Stimulated activated CD4-positive, alpha-beta T cell treated with anti-CD3 and anti-CD28 coated beads, TNF-alpha, amount 100 ng/mL, for 48 hours (primary cell): ENCODE data around the gene TPD52L2.
A peak's percentile ranks its signal among the peaks of the same experiment; 100 is the strongest.
"Not testable (repeated sequence)": the region's sequence is repeated elsewhere in the genome, so short reads cannot be mapped to it uniquely, and the experiment has no call there.

Experiments
- DNase-seq, 3 donors: peaks; one replicate each; pipeline ENCODE4 v3.0.0-alpha.2; 2020; ENCODE audit warnings: low read depth in 3 of 3

The TPD52L2 gene

DNA sequence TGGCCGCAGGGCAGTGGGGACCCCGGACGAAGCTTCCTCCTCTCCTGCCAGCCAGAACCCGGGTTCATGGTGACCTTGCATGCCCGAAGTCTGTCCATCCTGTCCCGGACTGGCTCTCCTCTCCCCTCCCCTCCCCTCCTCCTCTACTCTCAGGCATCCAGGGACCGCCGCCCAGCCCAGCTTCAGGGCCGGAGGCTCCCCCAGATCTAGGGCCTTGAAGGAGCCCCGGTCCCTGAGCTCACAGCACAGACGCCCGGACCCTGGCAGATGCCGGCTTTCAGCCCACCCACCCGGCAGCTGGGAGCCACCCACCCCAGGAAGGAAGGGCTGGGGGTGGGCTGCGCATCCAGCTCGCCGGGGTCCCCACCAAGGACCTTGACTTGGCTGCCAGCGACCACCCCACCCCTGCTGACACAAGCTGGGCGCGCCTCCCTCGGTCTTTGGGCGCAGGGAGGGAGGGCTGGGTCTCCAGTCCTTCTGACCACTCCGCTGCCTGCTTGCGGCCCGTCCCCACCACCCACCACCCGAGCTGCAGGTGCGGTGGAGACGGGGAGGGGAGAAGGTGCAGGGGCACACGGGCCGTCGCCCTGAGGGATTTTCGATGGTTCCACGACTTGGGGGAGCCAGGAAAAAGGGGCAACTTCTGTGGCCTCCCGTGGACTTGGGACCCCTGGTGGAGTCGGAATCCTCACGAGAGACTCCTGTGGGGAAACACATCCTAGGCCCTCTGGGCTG is 9.5 kb upstream of the TPD52L2 start:
- DNase-seq: no peak

DNA sequence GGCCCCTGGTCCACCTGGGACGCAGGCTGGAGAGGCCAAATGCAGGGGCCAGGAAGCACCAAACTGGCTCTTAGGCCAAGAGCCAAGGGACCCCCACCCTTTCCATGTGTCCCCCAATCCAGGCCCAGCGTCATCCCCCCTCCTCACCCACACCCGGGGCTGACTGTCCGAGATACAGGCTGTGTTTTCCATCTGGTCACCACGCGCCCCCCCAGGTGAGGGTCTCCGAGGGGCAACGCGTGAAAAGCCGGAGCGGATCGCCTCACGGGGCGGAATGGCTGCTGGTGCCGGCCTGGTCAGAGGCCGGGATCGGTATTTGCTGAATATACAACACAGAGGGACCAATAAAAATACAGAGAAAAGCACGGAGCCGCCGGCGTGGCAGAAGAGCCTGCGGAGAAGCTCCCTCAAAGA is 9.0 kb upstream of the TPD52L2 start:
- no peak for DNase-seq

- DNase-seq: no peak
Observed at GRCh38 chr20:63857764-63858392, 7.2 kb upstream of the TPD52L2 start.

GRCh38 chr20:63858393-63859165 is 6.5 kb upstream of the TPD52L2 start:
- no peak for DNase-seq

GRCh38 chr20:63859166-63859699 is 5.8 kb upstream of the TPD52L2 start:
- DNase-seq: no peak

DNA sequence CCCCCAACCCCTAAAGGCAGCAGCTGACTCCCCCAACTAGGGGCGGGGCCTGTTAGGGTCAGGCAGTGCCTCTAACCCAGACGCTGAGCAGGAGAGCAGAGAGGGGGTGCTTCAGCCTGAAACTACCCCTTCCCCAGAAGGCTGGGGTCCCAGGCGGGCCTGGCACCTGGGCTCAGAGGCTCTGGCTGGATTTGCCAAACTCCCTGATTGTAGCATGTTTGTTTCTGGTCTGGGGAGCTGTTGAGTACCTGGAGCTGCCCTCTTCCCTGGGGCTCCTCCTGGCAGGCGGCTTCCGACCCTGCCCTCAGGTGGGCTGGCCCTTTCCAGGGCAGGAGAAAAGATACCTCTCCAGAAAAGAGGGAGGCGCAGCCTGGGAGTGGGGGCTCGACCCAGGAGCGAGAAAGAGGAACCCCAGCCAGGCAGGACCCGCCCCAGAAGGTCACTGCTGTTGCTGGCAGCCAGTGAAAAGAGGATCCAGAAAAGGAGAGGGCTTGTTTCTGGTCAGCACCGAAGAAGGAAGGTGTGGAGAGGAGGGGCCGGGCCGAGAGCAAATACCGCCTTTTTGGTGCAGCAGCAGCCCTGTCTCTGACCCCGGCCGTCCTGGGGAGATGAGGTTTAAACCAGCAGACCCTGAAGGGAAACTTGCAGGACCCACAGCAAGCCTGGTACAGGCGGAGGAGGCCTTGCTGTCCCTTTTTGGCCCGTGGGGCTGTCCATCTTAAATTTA is 4.6 kb upstream of the TPD52L2 start:
- no peak for DNase-seq

DNA sequence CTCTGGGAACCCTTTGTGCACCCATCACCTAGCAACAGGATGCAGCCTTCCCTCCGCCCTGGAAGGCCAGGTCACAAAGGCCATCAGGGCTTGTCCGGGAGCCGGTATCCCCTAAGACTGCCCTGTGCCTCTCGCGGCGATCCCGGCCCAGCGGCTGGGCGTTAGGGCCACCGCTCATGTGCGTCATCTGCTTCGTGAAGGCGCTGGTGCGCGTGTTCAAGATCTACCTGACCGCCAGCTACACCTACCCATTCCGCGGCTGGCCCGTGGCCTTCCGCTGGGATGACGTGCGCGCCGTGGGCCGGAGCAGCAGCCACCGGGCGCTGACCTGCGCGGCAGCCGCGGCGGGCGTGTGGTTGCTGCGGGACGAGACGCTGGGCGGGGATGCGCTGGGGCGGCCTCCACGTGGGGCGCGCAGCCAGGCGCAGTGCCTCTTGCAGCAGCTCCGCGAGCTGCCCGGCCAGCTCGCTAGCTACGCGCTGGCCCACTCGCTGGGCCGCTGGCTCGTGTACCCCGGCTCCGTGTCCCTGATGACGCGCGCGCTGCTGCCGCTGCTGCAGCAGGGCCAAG is 3.6 kb upstream of the TPD52L2 start, which contains the start of gene ABHD16B:
Gene ABHD16B, plus strand, starts transcription at position 134 of the 570 bp plus-strand sequence. Its CDS starts 43 bp downstream, at position 177.
- DNase-seq: no peak

DNA sequence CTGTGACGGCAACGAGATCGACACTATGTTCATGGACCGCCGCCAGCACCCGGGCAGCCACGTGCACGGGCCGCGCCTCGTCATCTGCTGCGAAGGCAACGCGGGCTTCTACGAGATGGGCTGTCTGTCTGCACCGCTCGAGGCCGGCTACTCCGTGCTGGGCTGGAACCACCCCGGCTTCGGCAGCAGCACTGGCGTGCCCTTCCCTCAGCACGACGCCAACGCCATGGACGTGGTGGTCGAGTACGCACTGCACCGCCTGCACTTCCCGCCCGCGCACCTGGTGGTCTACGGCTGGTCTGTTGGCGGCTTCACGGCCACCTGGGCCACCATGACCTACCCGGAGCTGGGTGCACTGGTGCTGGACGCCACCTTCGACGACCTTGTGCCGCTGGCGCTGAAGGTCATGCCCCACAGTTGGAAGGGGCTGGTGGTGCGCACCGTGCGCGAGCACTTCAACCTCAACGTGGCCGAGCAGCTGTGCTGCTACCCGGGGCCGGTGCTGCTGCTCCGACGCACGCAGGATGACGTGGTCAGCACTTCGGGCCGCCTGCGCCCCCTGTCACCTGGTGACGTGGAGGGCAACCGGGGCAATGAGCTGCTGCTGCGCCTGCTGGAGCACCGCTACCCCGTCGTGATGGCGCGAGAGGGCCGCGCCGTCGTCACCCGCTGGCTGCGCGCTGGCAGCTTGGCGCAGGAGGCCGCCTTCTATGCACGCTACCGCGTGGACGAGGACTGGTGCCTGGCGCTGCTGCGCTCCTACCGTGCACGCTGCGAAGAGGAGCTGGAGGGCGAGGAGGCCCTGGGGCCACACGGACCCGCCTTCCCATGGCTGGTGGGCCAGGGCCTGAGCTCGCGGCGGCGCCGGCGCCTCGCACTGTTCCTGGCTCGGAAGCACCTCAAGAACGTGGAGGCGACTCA is 2.8 kb upstream of the TPD52L2 start:
- DNase-seq: no peak

DNA sequence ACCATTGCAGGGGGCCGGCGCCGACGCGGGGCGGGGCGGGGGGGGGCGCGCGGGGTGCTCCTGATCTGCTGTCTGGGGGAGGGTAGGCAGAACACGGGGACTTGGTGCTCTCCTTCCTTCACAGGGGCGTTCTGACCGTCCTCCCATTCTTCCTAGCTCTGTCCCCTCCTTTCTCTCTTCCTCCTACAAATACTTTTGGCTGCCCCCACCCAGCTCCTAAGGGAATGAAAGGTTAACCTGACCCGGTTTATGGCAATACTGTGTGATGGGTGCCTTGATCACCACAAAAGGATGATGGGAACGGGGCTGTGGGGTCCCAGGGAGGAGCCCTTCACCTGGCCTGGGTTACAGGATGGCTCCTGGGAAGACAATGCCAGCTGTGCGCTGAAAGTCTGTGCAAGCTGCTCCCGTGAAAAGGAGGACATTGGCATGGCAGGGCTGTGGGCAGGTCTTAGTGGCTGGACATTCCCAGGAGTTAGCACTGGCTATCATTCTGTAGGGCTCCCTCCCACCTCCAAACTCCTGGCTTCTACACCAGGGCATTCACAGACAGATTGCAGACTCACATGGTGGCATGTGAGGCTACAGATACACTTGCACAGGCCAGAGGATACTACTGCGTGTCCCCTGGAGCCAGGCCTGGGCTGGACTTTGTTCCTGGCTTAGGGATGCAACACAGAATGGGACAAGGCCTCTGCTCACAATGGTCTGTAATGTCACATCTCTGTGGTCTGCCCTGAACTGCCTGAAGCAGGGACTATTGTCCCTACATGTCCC is 1.9 kb upstream of the TPD52L2 start:
- no peak for DNase-seq

DNA sequence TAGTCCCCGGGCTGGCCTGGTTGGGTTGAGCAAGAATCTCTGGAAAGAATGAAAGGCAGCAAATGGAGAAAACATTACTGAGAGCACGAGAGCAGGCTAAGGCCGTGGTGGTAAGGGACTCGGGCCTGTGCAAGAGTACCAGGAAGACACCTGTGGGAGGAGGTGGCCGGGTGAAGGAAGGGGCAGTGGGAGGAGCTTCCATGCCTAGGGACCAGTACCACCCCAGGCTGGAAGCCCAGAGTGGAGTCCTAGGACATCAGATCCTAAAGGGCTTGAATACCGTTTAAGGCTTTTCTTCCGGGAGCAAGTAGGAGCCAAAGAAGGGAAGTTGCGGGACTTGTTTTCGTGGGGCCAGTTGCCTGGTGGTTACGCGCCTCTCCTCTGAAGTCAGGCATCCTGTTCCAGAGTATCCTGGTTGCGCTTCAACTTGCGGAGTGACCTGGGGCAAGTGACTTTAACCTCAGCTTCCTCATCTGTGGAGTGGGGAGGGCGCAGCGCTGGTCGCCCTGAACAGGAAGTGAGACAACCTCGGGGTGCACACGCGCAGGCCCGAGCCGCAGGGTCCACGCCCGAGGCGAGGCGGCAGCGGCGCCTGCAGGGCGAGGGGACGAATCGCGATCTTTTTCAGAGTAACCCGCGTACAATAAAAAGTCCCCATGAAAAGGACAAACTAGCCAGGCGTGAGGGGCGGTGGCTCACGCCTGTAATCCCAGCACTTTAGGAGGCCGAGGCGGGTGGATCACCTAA is 1.1 kb upstream of the TPD52L2 start:
- peak; percentile 55 to 66 (median 61) for DNase-seq

DNA sequence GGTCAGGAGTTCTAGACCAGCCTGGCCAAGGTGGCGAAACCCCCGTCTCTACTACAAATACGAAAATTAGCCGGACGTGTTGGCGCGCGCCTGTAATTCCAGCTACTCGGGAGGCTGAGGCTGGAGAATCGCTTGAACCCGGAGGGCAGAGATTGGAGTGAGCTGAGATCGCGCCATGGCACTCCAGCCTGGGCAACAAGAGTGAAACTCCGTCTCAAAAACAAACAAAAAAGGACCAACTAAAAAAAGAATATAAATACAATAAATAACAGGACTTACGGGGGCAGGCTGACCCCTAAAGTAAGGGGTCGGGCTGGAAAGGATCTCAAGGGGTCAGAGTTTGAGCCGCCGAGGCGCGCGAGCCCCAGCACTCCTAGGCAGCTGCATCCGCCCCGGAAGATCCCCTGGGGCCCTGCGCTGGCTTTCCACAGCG is 509 bp upstream of the TPD52L2 start:
- no peak for DNase-seq

GRCh38 chr20:63867042-63867441 is 2.0 kb downstream of the TPD52L2 start:
- DNase-seq: not testable (repeated sequence)

- no peak for DNase-seq
Observed at GRCh38 chr20:63868264-63868663, 3.2 kb downstream of the TPD52L2 start.

- DNase-seq: peak in 1 of 3 donors; percentile 51
Observed at GRCh38 chr20:63873477-63873971, 8.5 kb downstream of the TPD52L2 start.

DNA sequence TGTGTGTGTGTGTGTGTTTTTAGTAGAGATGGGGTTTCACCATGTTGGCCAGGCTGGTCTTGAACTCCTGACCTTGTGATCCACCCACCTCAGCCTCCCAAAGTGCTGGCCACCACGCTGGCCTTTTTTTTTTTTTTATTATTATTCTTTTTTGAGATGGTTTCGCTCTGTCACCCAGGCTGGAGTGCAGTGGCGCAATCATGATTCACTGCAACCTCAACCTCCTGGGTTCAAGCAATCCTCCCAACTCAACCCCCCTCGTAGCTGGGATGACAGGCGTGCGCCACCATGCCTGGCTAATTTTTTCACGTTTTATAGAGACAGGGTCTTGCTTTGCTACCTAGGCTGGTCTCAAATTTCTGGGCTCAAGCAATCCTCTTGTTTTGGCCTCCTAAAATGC is 9.2 kb downstream of the TPD52L2 start:
- DNase-seq: not testable (repeated sequence)

GRCh38 chr20:63876489-63877036 is 11.5 kb downstream of the TPD52L2 start:
- DNase-seq: no peak

DNA sequence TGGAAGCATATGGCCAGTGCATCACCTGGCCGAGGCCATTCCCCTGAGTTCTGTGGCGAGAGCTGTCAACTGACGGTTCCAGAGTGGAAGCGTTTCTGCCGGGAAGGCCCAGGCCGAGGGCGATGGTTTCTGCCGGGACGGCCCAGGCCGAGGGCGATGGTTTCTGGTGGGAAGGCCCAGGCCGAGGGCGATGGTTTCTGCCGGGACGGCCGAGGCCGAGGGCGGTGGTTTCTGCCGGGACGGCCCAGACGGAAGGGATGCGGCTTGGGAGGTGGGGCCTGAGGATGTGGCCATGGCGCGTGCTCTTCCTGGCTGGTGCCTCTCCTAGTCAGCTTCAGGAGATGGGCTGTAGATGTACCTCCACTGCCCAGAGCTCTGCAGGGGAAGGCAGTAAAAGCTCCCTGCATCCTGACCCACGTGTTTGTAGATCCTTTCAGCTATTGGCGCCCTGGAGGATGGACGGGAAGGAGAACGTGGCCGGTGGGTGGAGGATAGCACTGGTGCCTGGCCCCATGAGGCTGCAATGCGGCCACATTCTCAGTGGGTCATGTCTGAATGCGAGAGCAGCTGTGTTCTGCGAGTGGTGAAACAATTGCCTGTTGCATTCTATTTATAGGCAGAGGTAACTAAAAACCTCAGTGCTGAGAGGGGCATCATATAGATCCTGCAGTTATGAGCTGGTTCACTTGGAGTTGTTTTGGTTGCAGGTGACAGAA is 12.8 kb downstream of the TPD52L2 start:
- DNase-seq: no peak
